T-helper 2 cell (primary cell): Measurements from ENCODE around the gene ZBTB20.
"Not testable (repeated sequence)": the region's sequence is repeated elsewhere in the genome, so short reads cannot be mapped to it uniquely, and the experiment has no call there.

ENCODE experiments used
- DNase-seq, 5 experiments: peaks; one replicate each; pipeline versions ENCODE4 v3.0.0 to v3.0.0-alpha.2; 2012 to 2022

ZBTB20 gene

GRCh38 chr3:114829783-114830182 is 317.3 kb downstream of the ZBTB20 start:
- DNase-seq = no peak

DNA sequence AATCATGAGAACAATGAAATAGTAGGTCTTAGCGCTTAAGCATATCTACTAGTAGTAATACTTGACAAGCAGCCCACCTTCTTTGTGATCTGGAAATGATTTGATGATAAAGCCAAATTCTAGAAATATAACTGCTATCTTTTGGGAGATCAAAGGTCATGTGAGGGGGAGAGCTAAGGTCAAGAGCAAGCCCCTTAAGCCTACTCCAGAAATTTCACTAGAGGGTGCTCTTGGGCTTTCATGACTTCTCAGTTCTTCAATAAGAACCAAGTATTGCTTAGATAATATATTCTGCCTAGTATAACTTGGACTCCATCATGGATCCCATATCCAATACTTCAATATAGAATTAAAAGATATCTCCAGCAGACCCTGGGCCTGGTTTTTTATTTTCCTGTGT is 319.6 kb downstream of the ZBTB20 start:
- peak in 1 of 5 experiments; percentile 44 for DNase-seq

DNA sequence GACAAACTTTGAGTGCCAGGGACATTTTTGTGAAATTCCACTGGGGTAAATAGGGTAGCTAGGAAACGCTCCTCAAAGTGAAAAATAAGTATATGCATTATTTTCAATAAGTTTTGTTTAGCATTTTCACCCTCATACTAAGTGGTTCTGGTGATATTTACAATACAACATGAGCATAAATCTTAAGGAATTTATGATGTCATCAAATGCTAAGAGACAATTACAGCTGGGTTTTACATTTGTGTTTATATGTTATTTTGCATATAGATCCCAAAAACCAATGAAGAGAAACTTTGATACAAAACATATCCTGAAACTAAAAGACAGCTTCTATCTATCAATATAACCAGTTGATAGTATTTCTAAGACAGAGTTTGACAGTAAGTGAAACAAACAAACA is 323.1 kb downstream of the ZBTB20 start:
- no peak for DNase-seq

- DNase-seq = no peak
These were observed 324.0 kb downstream of the ZBTB20 start for GRCh38 chr3:114823061-114823460.

GRCh38 chr3:114816052-114816451 is 331.0 kb downstream of the ZBTB20 start:
- no peak for DNase-seq

DNA sequence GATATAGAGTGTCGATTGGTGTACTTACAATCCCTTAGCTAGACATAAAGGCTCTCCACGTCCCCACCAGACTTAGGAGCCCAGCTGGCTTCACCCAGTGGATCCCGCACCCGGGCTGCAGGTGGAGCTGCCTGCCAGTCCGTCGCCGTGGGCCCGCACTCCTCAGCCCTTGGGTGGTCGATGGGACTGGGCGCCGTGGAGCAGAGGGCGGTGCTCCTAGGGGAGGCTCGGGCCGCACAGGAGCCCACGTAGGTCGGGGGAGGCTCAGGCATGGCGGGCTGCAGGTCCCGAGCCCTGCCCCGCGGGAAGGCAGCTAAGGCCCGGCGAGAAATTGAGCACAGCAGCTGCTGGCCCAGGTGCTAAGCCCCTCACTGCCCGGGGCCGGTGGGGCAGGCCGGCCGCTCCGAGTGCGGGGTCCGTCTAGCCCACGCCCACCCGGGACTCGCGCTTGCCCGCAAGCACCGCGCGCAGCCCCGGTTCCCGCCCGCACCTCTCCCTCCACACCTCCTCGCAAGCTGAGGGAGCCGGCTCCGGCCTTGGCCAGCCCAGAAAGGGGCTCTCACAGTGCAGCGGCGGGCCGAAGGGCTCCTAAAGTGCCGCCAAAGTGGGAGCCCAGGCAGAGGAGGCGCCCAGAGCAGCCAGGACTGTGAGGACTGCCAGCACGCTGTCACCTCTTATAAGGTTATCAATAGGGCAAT is 334.4 kb downstream of the ZBTB20 start:
- not testable (repeated sequence) for DNase-seq

- DNase-seq = peak in 2 of 5 experiments; percentile 15 to 58
These were observed 337.2 kb downstream of the ZBTB20 start for GRCh38 chr3:114809668-114810413.

GRCh38 chr3:114804099-114804498 is 343.0 kb downstream of the ZBTB20 start:
- no peak for DNase-seq

DNA sequence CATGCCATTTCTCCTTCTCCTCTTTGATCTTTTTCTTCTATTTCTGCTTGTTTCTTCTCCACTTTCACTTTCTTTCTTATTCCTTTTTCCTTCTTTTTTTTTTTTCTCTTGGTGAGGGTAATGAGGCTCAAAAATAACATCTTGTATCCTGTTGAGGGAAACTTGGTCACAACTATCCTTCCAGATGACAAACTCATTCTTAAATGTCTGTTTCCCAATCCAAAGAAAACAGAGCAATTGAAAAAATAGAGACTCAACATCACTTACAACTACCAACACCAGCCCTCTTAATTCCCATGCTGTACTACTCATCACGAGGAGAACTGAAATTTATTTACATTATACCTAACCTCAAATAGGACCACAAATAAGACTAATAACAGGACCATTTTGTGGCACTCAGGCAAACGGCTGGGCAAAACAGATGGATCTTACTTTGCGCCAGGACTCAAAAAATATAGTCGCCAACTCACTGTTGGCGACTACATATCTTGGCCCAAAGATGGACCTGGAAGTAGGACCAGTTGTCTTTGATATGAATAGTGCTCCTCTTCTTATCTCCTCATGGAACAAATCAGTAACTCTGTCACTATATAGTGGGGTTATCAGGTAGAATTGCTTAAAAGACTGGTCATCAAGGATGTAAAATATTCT is 343.9 kb downstream of the ZBTB20 start:
- DNase-seq = no peak

GRCh38 chr3:114800272-114801031 is 346.6 kb downstream of the ZBTB20 start:
- DNase-seq = no peak

GRCh38 chr3:114799816-114800215 is 347.3 kb downstream of the ZBTB20 start:
- no peak for DNase-seq

- no peak for DNase-seq
These were observed 350.3 kb downstream of the ZBTB20 start for GRCh38 chr3:114796796-114797195.

- DNase-seq = no peak
These were observed 352.0 kb downstream of the ZBTB20 start for GRCh38 chr3:114794894-114795630.

GRCh38 chr3:114792159-114792918 is 354.7 kb downstream of the ZBTB20 start:
- DNase-seq = no peak

- DNase-seq = no peak
These were observed 356.3 kb downstream of the ZBTB20 start for GRCh38 chr3:114790752-114791151.

GRCh38 chr3:114789803-114790202 is 357.3 kb downstream of the ZBTB20 start:
- no peak for DNase-seq

- no peak for DNase-seq
These were observed 371.7 kb downstream of the ZBTB20 start for GRCh38 chr3:114775395-114775794.

- DNase-seq = no peak
These were observed 376.2 kb downstream of the ZBTB20 start for GRCh38 chr3:114770874-114771273.

GRCh38 chr3:114764056-114764492 is 383.0 kb downstream of the ZBTB20 start:
- no peak for DNase-seq

DNA sequence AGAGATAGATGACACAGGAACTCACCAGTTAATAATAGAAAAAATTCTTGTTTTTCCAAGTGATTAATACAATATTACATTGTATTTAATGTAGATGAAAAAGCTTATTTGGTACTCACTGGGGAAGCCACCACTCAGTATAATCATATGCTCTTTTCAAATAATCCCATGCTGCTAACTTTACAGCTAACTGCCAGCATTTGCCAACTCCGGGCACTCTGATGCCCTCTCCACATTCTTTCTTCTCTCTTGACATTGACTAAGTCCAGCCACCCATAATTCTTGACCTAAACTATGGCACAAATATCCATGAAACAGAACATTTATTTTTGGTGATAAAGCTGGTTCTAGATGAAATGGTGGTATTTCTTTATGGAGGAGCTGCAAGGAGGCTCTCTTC is 384.9 kb downstream of the ZBTB20 start:
- no peak for DNase-seq

- no peak for DNase-seq
These were observed 386.4 kb downstream of the ZBTB20 start for GRCh38 chr3:114760679-114761078.
